HG02763 (cell line): ENCODE results near the gene RNF7.
"Not testable (repeated sequence)": the region's sequence is repeated elsewhere in the genome, so short reads cannot be mapped to it uniquely, and the experiment has no call there.

Experiments
- ATAC-seq: cut with Tn5 transposase; IDR thresholded peaks from one replicate; pipeline ENCODE4 v1.9.1; 2021; ENCODE audit warnings: mild to moderate bottlenecking, moderate library complexity; ENCODE audit not compliant: unreplicated experiment

Gene RNF7

GRCh38 chr3:141735176-141735575 is 2.9 kb upstream of the RNF7 start:
- no peak for ATAC-seq

GRCh38 chr3:141735770-141736465 is 2.2 kb upstream of the RNF7 start:
- ATAC-seq, result no peak

GRCh38 chr3:141737093-141737492 is 1.0 kb upstream of the RNF7 start:
- no peak for ATAC-seq

GRCh38 chr3:141737678-141738021 is 448 bp upstream of the RNF7 start:
- ATAC-seq, result no peak

GRCh38 chr3:141738891-141739363 is 829 bp downstream of the RNF7 start:
- ATAC-seq, result no peak

- no peak for ATAC-seq
Observed at GRCh38 chr3:141739731-141740130, 1.6 kb downstream of the RNF7 start.

- ATAC-seq, result no peak
Observed at GRCh38 chr3:141740349-141740748, 2.3 kb downstream of the RNF7 start.

GRCh38 chr3:141743305-141743704 is 5.2 kb downstream of the RNF7 start:
- ATAC-seq, result no peak

- ATAC-seq, result no peak
Observed at GRCh38 chr3:141746962-141747361, 8.9 kb downstream of the RNF7 start.

- ATAC-seq, result no peak
Observed at GRCh38 chr3:141753399-141753798, 15.3 kb downstream of the RNF7 start.

GRCh38 chr3:141754032-141754431 is 15.9 kb downstream of the RNF7 start:
- no peak for ATAC-seq

GRCh38 chr3:141762552-141762951 is 24.5 kb downstream of the RNF7 start:
- not testable (repeated sequence) for ATAC-seq

GRCh38 chr3:141763088-141763750 is 25.1 kb downstream of the RNF7 start, which contains the start of gene GRK7:
GRK7 (plus strand) TSS chr3:141763408; CDS start chr3:141778285, 14,877 bp downstream.
- ATAC-seq, result no peak

GRCh38 chr3:141764045-141764444 is 25.9 kb downstream of the RNF7 start:
- no peak for ATAC-seq

- no peak for ATAC-seq
Observed at GRCh38 chr3:141764465-141764864, 26.4 kb downstream of the RNF7 start.

GRCh38 chr3:141764986-141765385 is 26.9 kb downstream of the RNF7 start:
- no peak for ATAC-seq

GRCh38 chr3:141767066-141767465 is 29.0 kb downstream of the RNF7 start:
- no peak for ATAC-seq

GRCh38 chr3:141769221-141769894 is 31.3 kb downstream of the RNF7 start:
- ATAC-seq, result no peak

- no peak for ATAC-seq
Observed at GRCh38 chr3:141773676-141774075, 35.6 kb downstream of the RNF7 start.

GRCh38 chr3:141776376-141776775 is 38.3 kb downstream of the RNF7 start:
- ATAC-seq, result no peak

- no peak for ATAC-seq
Observed at GRCh38 chr3:141776885-141777284, 38.8 kb downstream of the RNF7 start.
